HepG2 (cell line): Measurements from ENCODE around the gene CDK6. TPM values are rescaled to one million over a fixed set of nuclear protein-coding genes. Genes with fewer than 3 reads are reported as not detected.

ENCODE experiments used
- ATAC-seq: fragments of 200-7000 bp; cut with Tn5 transposase; 3 replicates; pipeline ENCODE4 v1.9.1; 2020; ENCODE audit warnings: mild to moderate bottlenecking, moderate library complexity
- BruUV-seq: library from RNA; stranded (reverse); fragments of 400-500 nt; replicated peaks from 2 replicates; lab custom pipeline; 2021; lab: Mats Ljungman, UMichigan
- CTCF ChIA-PET: fragments of 300-600 bp; formaldehyde crosslinking; extraction: SDS; loops from one replicate; lab custom pipeline; 2021; ENCODE audit warnings: low total read pairs, inconsistent platforms, low intra/inter-chr PET ratio; lab: Yijun Ruan, JAX
- POLR2A ChIA-PET: fragments of 350-600 bp; sonication (Branson Sonifier 250); formaldehyde crosslinking; loops from one replicate; lab custom pipeline; 2020; ENCODE audit warnings: antibody characterized with exemption, inconsistent platforms; lab: Yijun Ruan, JAX
- DNase-seq: peaks from one replicate; pipeline ENCODE4 v3.0.0-alpha.2; 2015; ENCODE audit warnings: low spot score
- FAIRE-seq: peaks from 3 replicates; lab custom pipeline; 2011; peaks lifted over from hg19 to GRCh38; lab: Jason Lieb, UNC
- H2AFZ ChIP-seq: one replicate; pipeline ENCODE4 v1.6.1; 2011; ENCODE audit warnings: low read length, inconsistent platforms
- H3K27ac ChIP-seq: fragments of 300-600 bp; 3 replicates; pipeline ENCODE4 v1.8.0; 2011; ENCODE audit warnings: mixed run types, mild to moderate bottlenecking, mixed read lengths, low read length, inconsistent platforms; ENCODE audit not compliant: insufficient read depth; ENCODE audit errors: extremely low read length
- H3K27me3 ChIP-seq, 2 experiments: fragments of 200-600 bp in 1 of 2; 2 replicates in 1 of 2; 3 replicates in 1 of 2; pipeline versions ENCODE4 v1.6.0 to v1.8.0; 2011; ENCODE audit warnings: low read length in 2 of 2, mild to moderate bottlenecking in 2 of 2, moderate library complexity in 2 of 2, inconsistent platforms in 1 of 2; ENCODE audit not compliant: insufficient read depth in 2 of 2, control insufficient read depth in 1 of 2
- H3K36me3 ChIP-seq, 2 experiments: fragments of 200-600 bp in 1 of 2; replicated peaks in 1 of 2; 2 replicates in 1 of 2; 3 replicates in 1 of 2; pipeline versions ENCODE4 v1.5.1 to v1.8.0; 2011; ENCODE audit warnings: low read length in 2 of 2, inconsistent platforms in 1 of 2; ENCODE audit not compliant: insufficient read depth in 2 of 2, control insufficient read depth in 1 of 2
- H3K4me1 ChIP-seq: 2 replicates; pipeline ENCODE4 v1.5.1; 2012; ENCODE audit warnings: low read length, inconsistent platforms; ENCODE audit not compliant: insufficient read depth
- H3K4me2 ChIP-seq: 2 replicates; pipeline ENCODE4 v1.6.0; 2011; ENCODE audit warnings: low read depth, low read length, inconsistent platforms
- H3K4me3 ChIP-seq, 3 experiments: fragments of 200-600 bp in 1 of 3; sonication (generic), shearing (Covaris generic) in 1 of 3; replicated peaks in 1 of 3; 2 replicates each; pipeline ENCODE4 v1.5.1; 2011 to 2016; ENCODE audit warnings: low read length in 3 of 3, inconsistent platforms in 2 of 3, low read depth in 2 of 3, mild to moderate bottlenecking in 2 of 3, control low read depth in 1 of 3, mixed read lengths in 1 of 3; ENCODE audit not compliant: insufficient read depth in 1 of 3
- H3K79me2 ChIP-seq: one replicate; pipeline ENCODE4 v1.6.1; 2011; ENCODE audit warnings: low read length, inconsistent platforms; ENCODE audit not compliant: insufficient read depth
- H3K9ac ChIP-seq: 2 replicates; pipeline ENCODE4 v1.6.0; 2011; ENCODE audit warnings: mild to moderate bottlenecking, low read depth, low read length, inconsistent platforms; ENCODE audit not compliant: insufficient read depth
- H3K9me3 ChIP-seq: 2 replicates; pipeline ENCODE4 v1.5.1; 2012; ENCODE audit warnings: mild to moderate bottlenecking, low read length
- H4K20me1 ChIP-seq: 2 replicates; pipeline ENCODE4 v1.6.0; 2011; ENCODE audit warnings: inconsistent platforms, mild to moderate bottlenecking, low read length, moderate library complexity; ENCODE audit not compliant: insufficient read depth
- CEBPG ChIP-seq: IDR thresholded peaks from 2 replicates; pipeline ENCODE4 v1.6.1; 2016
- ETV5 ChIP-seq: IDR thresholded peaks from 2 replicates; pipeline ENCODE4 v1.6.1; 2018; ENCODE audit warnings: missing biosample characterization, missing genetic modification reagents, inconsistent platforms, borderline replicate concordance
- KLF16 ChIP-seq, 2 experiments: sonication (generic) in 1 of 2; formaldehyde crosslinking in 1 of 2; IDR thresholded peaks; 2 replicates each; pipeline versions ENCODE4 v1.6.1 to v1.8.0; 2016 to 2023; ENCODE audit warnings: missing genetic modification reagents in 2 of 2, missing compliant biosample characterization in 1 of 2
- MEIS1 ChIP-seq: sonication (generic); formaldehyde crosslinking; IDR thresholded peaks from 2 replicates; pipeline ENCODE4 v1.9.0; 2021; ENCODE audit warnings: mild to moderate bottlenecking, missing genetic modification reagents, moderate library complexity, borderline replicate concordance
- MXD1 ChIP-seq: sonication (generic); formaldehyde crosslinking; IDR thresholded peaks from 2 replicates; pipeline ENCODE4 v1.4.0; 2020; ENCODE audit warnings: mild to moderate bottlenecking, missing genetic modification reagents
- PBX3 ChIP-seq: sonication (generic); formaldehyde crosslinking; IDR thresholded peaks from 2 replicates; pipeline ENCODE4 v1.8.1; 2023; ENCODE audit warnings: missing genetic modification reagents, inconsistent platforms, borderline replicate concordance
- PRMT3 ChIP-seq: sonication (generic); formaldehyde crosslinking; IDR thresholded peaks from 2 replicates; pipeline ENCODE4 v1.8.1; 2022; ENCODE audit warnings: low read depth, mild to moderate bottlenecking, moderate library complexity, missing genetic modification reagents, borderline replicate concordance
- SKIL ChIP-seq: sonication (generic); formaldehyde crosslinking; IDR thresholded peaks from 2 replicates; pipeline ENCODE4 v1.8.0; 2022; ENCODE audit warnings: missing genetic modification reagents, mild to moderate bottlenecking, moderate library complexity, borderline replicate concordance
- SSRP1 ChIP-seq: IDR thresholded peaks from 2 replicates; pipeline ENCODE4 v1.6.1; 2016; ENCODE audit warnings: control low read depth
- TBX3 ChIP-seq: fragments of 450-650 bp; IDR thresholded peaks from 2 replicates; pipeline ENCODE4 v1.6.1; 2017; ENCODE audit warnings: antibody characterized with exemption, mild to moderate bottlenecking, inconsistent platforms, borderline replicate concordance
- ZNF7 ChIP-seq: IDR thresholded peaks from 2 replicates; pipeline ENCODE4 v1.6.1; 2016; ENCODE audit warnings: missing biosample characterization, missing genetic modification reagents
- ZNF749 ChIP-seq: sonication (generic); formaldehyde crosslinking; IDR thresholded peaks from 2 replicates; pipeline ENCODE4 v1.8.0; 2022; ENCODE audit warnings: mild to moderate bottlenecking, missing genetic modification reagents, moderate library complexity, borderline replicate concordance
- whole genome bisulfite sequencing: methylation state at CpG from one replicate; pipeline ENCODE4 v1.1.6; 2017; ENCODE audit warnings: low lambda C conversion rate; 5-methylcytosine and 5-hydroxymethylcytosine counted together
- in situ Hi-C: cut with HindIII; loops from 2 replicates; pipeline ENCODE4 v1.10.0; 2017; ENCODE audit warnings: low pct_unique_long_range_greater_than_20kb; ENCODE audit not compliant: extremely low pct_ligation_motif_present
- intact Hi-C: fragments of 100-400 bp; cut with micrococcal nuclease; formaldehyde crosslinking; loops from one replicate; pipeline ENCODE4 v1.10.0; 2022; ENCODE audit not compliant: unreplicated experiment
- polyA plus RNA-seq, 8 experiments: library from polyadenylated mRNA; depleted of rRNA in 3 of 8; stranded (reverse) in 7 of 8; unstranded in 1 of 8; fragments of >200 nt; fragmentation: Illumina TruSeq in 4 of 8; extraction: Trizol in 4 of 8; gene quantifications; 2 replicates each; pipeline versions ENCODE4 v1.2.1 to v1.2.3, GENCODE V29; 2011 to 2016; ENCODE audit warnings: low read depth in 4 of 8, missing spikeins in 1 of 8, mixed read lengths in 1 of 8; ENCODE audit not compliant: insufficient read depth in 1 of 8
- total RNA-seq, 5 experiments: library from RNA; depleted of rRNA; stranded (reverse); fragments of >200 nt; fragmentation: Illumina TruSeq; extraction: Trizol; gene quantifications; 2 replicates each; pipeline ENCODE4 v1.2.3, GENCODE V29; 2016; ENCODE audit warnings: low read depth in 1 of 5

CDK6 gene
- total and polyA plus RNA-seq, 2 of the 13 experiments (the other 11 are each of a cell fraction or from before 2014, with no cell fraction given) = 34.6 to 90.8 TPM

DNA sequence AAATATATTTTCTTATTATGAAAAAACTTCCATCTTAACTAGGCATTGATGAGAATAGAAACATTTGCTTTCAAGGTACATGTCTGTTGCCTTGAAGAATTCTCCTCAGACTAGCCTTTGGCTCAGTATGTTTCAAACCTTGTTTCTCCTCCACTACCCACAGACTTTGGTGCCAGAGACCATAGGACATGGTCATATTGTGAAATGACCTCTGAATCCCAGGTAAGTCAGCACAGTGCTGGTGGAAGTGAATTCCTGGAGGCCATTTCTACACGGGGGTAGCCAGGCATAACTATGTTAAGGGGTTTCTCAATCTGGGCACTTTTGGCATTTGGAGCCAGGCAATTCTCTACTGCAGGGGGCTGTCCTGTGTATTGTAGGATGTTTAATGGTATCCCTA, 133.8 kb downstream of the CDK6 start:
- FAIRE-seq (no peak), DNase-seq (no peak), ATAC-seq (peak; percentile 33; the same call in 2 of the 3 replicates)
- Histone ChIP-seq H3K79me2 (peaks cover 17% of the 10 kb centered on the region), H3K27me3 (no peaks in the 10 kb centered on the region), H3K36me3 (peaks cover 2 to 22% of the 10 kb centered on the region in 2 experiments), H3K4me3 (no peak overlapping the region), H3K4me1 (peaks cover 43% of the 10 kb centered on the region), H2AFZ (no peak overlapping the region), H3K9me3 (no peaks in the 10 kb centered on the region), H3K4me2 (no peak overlapping the region), H4K20me1 (no peaks in the 10 kb centered on the region), H3K9ac (no peak overlapping the region), H3K27ac (no peak overlapping the region)
- intact Hi-C loops = no loop called here
- in situ Hi-C loops = no loop called here
- no CpG with 5 or more reads among the region's 1 CpG for WGBS
- BruUV-seq = no TSS peak
- ChIA-PET POLR2A (no interaction called here), CTCF (no interaction called here)
- no peak for TF ChIP-seq PBX3 (CRISPR knock-in tag)
- 0 out of 2 replicates have a peak, but pooled peaks have one; percentile 3 for TF ChIP-seq CEBPG (CRISPR knock-in tag)
- 0 out of 2 replicates have a peak, but pooled peaks have one; percentile 42 for TF ChIP-seq SSRP1 (CRISPR knock-in tag)

DNA sequence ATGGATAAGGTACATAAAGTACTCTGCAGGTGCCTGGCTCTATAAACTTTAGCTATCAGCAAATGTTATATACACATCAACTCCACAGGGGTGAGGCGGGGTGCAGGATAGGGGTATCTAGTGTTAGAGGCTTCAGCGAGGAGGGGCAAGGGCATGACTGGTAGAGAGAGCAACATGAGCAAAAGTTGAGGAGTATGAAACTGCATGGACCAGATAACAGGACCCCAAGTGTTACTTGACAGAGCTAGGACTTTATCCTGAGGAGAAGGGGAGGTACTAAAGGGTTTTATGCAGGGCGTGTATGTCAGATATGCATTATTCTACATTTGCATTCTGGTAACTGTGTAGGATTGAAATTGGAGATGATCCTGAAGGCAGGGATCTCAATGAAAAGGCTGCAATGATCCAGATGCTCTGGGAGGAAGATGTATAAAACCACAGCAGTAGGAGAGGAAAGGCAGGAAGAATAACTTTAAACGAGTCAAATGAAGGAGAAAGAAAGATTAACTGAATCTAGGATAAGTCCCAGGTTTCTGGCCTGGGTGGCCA, 136.3 kb downstream of the CDK6 start:
- CTCF ChIA-PET = no interaction called here
- Histone ChIP-seq H3K36me3 (peaks cover 0 to 10% of the 10 kb centered on the region in 2 experiments; a peak in 3 of 5 replicates), H3K79me2 (peaks cover 13% of the 10 kb centered on the region), H3K27ac (peak overlapping the region; percentile 11), H3K27me3 (no peaks in the 10 kb centered on the region), H3K9me3 (no peaks in the 10 kb centered on the region), H3K4me3 (no peak overlapping the region), H2AFZ (no peak overlapping the region), H3K9ac (no peak overlapping the region), H3K4me2 (no peak overlapping the region), H4K20me1 (no peaks in the 10 kb centered on the region), H3K4me1 (peaks cover 65% of the 10 kb centered on the region)
- FAIRE-seq (no peak), ATAC-seq (no peak), DNase-seq (no peak)
- intact Hi-C loops (loop anchor here (10.0 kb wide), 1 partner anchor 355 kb away; no protein-coding TSS in a partner anchor), in situ Hi-C loops (no loop called here)
- POLR2A ChIA-PET = no interaction called here
- 96% methylated on average over 4 of the region's 4 CpGs for WGBS
- no TSS peak for BruUV-seq
- no peak for TF ChIP-seq ZNF749 (CRISPR knock-in tag)
- no peak for TF ChIP-seq ETV5 (CRISPR knock-in tag)
- no peak for TF ChIP-seq SKIL (CRISPR knock-in tag)
- TF ChIP-seq MXD1 = no peak
- no peak for TF ChIP-seq PRMT3 (CRISPR knock-in tag)
- no peak for TF ChIP-seq KLF16 (CRISPR knock-in tag; IDR thresholded peaks at IDR 0.05)
- TF ChIP-seq ZNF7 (CRISPR knock-in tag) = no peak
- TF ChIP-seq MEIS1 (CRISPR knock-in tag) = no peak
- no peak for TF ChIP-seq TBX3
